ENCODE results near the gene CCDC24. TPM values are rescaled to one million over a fixed set of nuclear protein-coding genes. Genes with fewer than 3 reads are reported as not detected.

The CCDC24 gene
- total and polyA plus RNA-seq, 2 of the 13 experiments (the other 11 are each of a cell fraction or from before 2014, with no cell fraction given), result 1.4 to 2.9 TPM

DNA sequence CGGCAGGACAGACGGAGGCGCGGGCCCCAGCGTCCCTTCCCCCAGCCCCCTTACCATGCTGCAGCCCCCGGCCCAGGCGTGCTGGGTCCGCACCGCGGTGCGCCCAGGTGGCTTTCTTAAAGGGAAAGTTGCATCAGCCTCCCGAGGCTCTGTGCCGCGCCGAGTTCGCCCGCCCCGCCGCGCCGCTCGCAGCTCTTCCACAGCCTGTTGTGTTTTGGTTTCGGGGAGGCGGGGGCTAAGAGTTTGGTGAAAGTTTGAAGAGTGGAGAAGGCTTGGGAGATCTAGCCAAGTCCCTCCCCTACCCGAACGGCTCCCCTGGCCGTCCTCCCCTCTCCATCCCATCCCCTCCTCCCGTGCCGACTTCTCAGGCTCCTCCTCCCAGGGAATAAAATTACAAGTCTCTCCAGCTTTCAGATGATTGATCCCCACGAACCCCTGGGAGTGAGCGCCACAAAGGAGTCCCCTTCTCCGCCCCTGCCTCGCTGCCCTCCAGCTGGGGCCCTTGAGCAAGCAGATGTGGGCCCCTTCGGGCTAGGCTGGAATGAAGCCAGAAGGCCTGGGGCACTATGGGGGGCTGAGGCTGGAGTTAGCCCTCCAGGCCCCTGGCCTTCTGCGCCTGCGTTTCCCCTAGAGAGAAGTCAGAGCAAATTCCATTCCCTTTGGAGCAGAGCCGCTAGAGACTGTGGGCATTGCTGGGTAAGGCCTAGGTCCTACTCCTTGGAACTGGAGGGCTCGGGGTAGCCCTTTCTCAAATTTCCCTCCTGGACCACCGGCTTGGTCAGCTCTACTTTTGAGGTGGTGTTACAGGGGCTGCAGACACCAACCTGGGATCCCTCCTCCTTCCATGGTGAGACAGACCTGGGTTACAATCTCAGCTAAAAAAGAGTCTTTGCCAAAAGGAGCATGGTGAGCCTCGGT is 40.1 kb downstream of the CCDC24 start, which contains the start of gene SLC6A9 (continued):
- TF ChIP-seq, protein P1, sequence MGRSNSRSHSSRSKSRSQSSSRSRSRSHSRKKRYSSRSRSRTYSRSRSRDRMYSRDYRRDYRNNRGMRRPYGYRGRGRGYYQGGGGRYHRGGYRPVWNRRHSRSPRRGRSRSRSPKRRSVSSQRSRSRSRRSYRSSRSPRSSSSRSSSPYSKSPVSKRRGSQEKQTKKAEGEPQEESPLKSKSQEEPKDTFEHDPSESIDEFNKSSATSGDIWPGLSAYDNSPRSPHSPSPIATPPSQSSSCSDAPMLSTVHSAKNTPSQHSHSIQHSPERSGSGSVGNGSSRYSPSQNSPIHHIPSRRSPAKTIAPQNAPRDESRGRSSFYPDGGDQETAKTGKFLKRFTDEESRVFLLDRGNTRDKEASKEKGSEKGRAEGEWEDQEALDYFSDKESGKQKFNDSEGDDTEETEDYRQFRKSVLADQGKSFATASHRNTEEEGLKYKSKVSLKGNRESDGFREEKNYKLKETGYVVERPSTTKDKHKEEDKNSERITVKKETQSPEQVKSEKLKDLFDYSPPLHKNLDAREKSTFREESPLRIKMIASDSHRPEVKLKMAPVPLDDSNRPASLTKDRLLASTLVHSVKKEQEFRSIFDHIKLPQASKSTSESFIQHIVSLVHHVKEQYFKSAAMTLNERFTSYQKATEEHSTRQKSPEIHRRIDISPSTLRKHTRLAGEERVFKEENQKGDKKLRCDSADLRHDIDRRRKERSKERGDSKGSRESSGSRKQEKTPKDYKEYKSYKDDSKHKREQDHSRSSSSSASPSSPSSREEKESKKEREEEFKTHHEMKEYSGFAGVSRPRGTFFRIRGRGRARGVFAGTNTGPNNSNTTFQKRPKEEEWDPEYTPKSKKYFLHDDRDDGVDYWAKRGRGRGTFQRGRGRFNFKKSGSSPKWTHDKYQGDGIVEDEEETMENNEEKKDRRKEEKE (IDR thresholded peaks at IDR 0.05), result no peak
- TF ChIP-seq NR2F2 (IDR thresholded peaks at IDR 0.05; ENCODE audit: borderline replicate concordance, low read depth), result no peak; the same call in 1 of the 2 replicates

DNA sequence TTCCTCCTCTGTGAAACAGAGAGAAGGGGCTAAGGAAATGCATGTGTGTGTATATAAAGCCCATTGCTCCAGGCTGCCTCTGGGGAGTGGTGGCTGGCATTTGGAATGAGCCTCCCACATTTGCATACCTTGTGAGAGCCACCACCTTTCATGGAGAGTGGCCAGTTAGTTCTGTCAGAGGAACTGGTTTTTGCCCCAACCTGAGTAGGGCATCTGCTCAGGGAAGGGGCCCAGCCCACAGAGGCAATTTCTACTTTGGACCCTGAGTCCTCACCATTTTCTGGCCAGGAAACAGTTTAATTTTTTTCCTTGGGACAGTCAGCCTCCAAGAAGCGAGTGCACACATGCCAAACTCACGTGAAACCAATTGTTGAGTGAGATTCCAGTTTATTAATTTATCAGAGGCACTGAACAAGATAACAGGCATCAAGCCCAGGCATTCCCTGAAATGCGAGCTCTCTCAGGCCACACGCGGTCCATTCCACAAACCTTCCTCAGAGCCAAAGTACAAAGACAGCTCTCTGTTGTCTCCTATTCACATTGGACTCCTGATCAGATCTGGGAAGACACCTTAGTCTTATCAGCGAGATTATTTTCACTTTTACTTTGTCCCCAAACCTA is 40.9 kb downstream of the CCDC24 start:
- peak overlapping the region; percentile 95 for H3K4me2 ChIP-seq (ENCODE audit: low read depth, low read length)
- TF ChIP-seq, protein P2, sequence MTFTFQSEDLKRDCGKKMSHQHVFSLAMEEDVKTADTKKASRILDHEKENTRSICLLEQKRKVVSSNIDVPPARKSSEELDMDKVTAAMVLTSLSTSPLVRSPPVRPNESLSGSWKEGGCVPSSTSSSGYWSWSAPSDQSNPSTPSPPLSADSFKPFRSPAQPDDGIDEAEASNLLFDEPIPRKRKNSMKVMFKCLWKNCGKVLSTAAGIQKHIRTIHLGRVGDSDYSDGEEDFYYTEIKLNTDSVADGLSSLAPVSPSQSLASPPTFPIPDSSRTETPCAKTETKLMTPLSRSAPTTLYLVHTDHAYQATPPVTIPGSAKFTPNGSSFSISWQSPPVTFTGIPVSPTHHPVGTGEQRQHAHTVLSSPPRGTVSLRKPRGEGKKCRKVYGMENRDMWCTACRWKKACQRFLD (CRISPR knock-in tag; IDR thresholded peaks at IDR 0.05; ENCODE audit: borderline replicate concordance), result 0 out of 2 replicates have a peak, but pooled peaks have one; percentile 11
- TF ChIP-seq ZNF296 (CRISPR knock-in tag; conservative IDR thresholded peaks at IDR 0.05) (no peak), SAP130 (CRISPR knock-in tag; IDR thresholded peaks at IDR 0.05; ENCODE audit: low read depth) (peak; percentile 32; the same call in 1 of the 2 replicates), MXI1 (IDR thresholded peaks at IDR 0.05; ENCODE audit: borderline replicate concordance, low read depth, low read length) (0 out of 3 replicates have a peak, but pooled peaks have one; percentile 16)
- TF ChIP-seq, protein P3, sequence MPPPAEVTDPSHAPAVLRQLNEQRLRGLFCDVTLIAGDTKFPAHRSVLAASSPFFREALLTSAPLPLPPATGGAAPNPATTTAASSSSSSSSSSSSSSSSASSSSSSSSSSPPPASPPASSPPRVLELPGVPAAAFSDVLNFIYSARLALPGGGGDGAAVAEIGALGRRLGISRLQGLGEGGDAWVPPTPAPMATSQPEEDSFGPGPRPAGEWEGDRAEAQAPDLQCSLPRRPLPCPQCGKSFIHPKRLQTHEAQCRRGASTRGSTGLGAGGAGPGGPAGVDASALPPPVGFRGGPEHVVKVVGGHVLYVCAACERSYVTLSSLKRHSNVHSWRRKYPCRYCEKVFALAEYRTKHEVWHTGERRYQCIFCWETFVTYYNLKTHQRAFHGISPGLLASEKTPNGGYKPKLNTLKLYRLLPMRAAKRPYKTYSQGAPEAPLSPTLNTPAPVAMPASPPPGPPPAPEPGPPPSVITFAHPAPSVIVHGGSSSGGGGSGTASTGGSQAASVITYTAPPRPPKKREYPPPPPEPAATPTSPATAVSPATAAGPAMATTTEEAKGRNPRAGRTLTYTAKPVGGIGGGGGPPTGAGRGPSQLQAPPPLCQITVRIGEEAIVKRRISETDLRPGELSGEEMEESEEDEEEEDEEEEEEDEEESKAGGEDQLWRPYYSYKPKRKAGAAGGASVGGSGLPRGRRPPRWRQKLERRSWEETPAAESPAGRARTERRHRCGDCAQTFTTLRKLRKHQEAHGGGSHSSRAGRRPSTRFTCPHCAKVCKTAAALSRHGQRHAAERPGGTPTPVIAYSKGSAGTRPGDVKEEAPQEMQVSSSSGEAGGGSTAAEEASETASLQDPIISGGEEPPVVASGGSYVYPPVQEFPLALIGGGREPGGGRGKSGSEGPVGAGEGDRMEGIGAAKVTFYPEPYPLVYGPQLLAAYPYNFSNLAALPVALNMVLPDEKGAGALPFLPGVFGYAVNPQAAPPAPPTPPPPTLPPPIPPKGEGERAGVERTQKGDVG (CRISPR knock-in tag; IDR thresholded peaks at IDR 0.05; ENCODE audit: borderline replicate concordance), result no peak
- TF ChIP-seq, protein P4, sequence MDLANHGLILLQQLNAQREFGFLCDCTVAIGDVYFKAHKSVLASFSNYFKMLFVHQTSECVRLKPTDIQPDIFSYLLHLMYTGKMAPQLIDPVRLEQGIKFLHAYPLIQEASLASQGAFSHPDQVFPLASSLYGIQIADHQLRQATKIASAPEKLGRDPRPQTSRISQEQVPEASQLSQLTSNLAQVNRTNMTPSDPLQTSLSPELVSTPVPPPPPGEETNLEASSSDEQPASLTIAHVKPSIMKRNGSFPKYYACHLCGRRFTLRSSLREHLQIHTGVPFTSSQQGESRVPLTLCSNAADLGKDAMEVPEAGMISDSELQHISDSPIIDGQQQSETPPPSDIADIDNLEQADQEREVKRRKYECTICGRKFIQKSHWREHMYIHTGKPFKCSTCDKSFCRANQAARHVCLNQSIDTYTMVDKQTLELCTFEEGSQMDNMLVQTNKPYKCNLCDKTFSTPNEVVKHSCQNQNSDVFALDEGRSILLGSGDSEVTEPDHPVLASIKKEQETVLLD (CRISPR knock-in tag; IDR thresholded peaks at IDR 0.05; ENCODE audit: low read depth), result no peak
- TF ChIP-seq, protein P5, sequence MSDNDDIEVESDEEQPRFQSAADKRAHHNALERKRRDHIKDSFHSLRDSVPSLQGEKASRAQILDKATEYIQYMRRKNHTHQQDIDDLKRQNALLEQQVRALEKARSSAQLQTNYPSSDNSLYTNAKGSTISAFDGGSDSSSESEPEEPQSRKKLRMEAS (IDR thresholded peaks at IDR 0.05), result peak; percentile 10; the same call in 1 of the 2 replicates

More for the DNA sequence above, 40.9 kb downstream of the CCDC24 start:
- TSS peak; percentile 78 for BruUV-seq (replicated peaks)
- ChIA-PET CTCF (ENCODE audit: low intra/inter-chr PET ratio, low total read pairs) (no interaction called here), POLR2A (interaction anchor here (0.9 to 5.4 kb wide), 10 partner anchors 10 to 98 kb away, joined by 3 to 32 read pairs (median 10); partner anchors contain the start of genes ARTN, ATP6V0B and DPH2)
- H3K36me3 ChIP-seq (replicated peaks in 1 of 2; ENCODE audit: control insufficient read depth in 1 of 2, insufficient read depth in 2 of 2, low read length in 2 of 2), result 0 out of 5 replicates have a peak, but pooled peaks cover 0 to 4% of the 10 kb centered on the region in 2 experiments
- H3K9me3 ChIP-seq (ENCODE audit: low read length), result no peaks in the 10 kb centered on the region
- ATAC-seq, result 0 out of 3 replicates have a peak, but pooled peaks have one; percentile 3
- peak overlapping the region; percentile 78 for H3K27ac ChIP-seq (ENCODE audit: extremely low read length, insufficient read depth, low read length)
- no peak for DNase-seq (ENCODE audit: low spot score)
- in situ Hi-C loops (cut with HindIII; ENCODE audit: extremely low pct_ligation_motif_present, low pct_unique_long_range_greater_than_20kb), result loop anchor here (5.0 kb wide), 1 partner anchor 35 kb away; no protein-coding TSS in a partner anchor
- H3K27me3 ChIP-seq (ENCODE audit: control insufficient read depth in 1 of 2, insufficient read depth in 2 of 2, low read length in 2 of 2), result 0 out of 5 replicates have a peak, but pooled peaks cover 0 to 2% of the 10 kb centered on the region in 2 experiments
- peak; percentile 81 for FAIRE-seq
- H3K9ac ChIP-seq (ENCODE audit: insufficient read depth, low read depth, low read length), result peak overlapping the region; percentile 85; the same call in 1 of the 2 replicates
- H3K79me2 ChIP-seq (ENCODE audit: insufficient read depth, low read length), result no peaks in the 10 kb centered on the region
- H3K4me1 ChIP-seq (ENCODE audit: insufficient read depth, low read length), result peaks cover 57% of the 10 kb centered on the region
- intact Hi-C loops (cut with micrococcal nuclease; ENCODE audit: unreplicated experiment), result loop anchor here (10.0 kb wide), 1 partner anchor 97 kb away; the partner anchor contains the start of gene ARTN
- H3K4me3 ChIP-seq (replicated peaks in 1 of 3; ENCODE audit: insufficient read depth in 1 of 3, low read depth in 2 of 3, low read length in 3 of 3), result peak overlapping the region; percentile 91 to 96 (median 95)
- no peak overlapping the region for H2AFZ ChIP-seq (ENCODE audit: low read length)
- WGBS (ENCODE audit: low lambda C conversion rate), result 0% methylated on average over 6 of the region's 6 CpGs
- no peaks in the 10 kb centered on the region for H4K20me1 ChIP-seq (ENCODE audit: insufficient read depth, low read length)

Measured in HepG2 (cell line).